IPS DF 6.9 (cell line): ENCODE results near the gene NR3C1.

Experiments used
- DNase-seq: peaks from one replicate; pipeline ENCODE4 v3.0.0-alpha.2; 2013; ENCODE audit warnings: low read depth, low spot score
- H3K27ac ChIP-seq: one replicate; pipeline ENCODE4 v1.5.1; 2013; ENCODE audit warnings: low read length, control low read depth
- H3K27me3 ChIP-seq: 2 replicates; pipeline ENCODE4 v1.6.1; 2013; ENCODE audit warnings: mild to moderate bottlenecking, low read length; ENCODE audit not compliant: control insufficient read depth, insufficient read depth
- H3K36me3 ChIP-seq: 2 replicates; pipeline ENCODE4 v1.6.1; 2013; ENCODE audit warnings: low read length; ENCODE audit not compliant: control insufficient read depth, insufficient read depth
- H3K4me1 ChIP-seq: 2 replicates; pipeline ENCODE4 v1.6.1; 2013; ENCODE audit warnings: low read length; ENCODE audit not compliant: control insufficient read depth, insufficient read depth
- H3K4me3 ChIP-seq: 2 replicates; pipeline ENCODE4 v1.5.1; 2013; ENCODE audit warnings: mild to moderate bottlenecking, low read length
- H3K9me3 ChIP-seq: 2 replicates; pipeline ENCODE4 v1.6.1; 2013; ENCODE audit warnings: low read length, inconsistent platforms; ENCODE audit not compliant: control insufficient read depth, insufficient read depth
- WGBS: extraction: QIAGEN DNeasy Blood & Tissue Kit; methylation state at CpG from one replicate; pipeline ENCODE4 v1.1.7; 2013; ENCODE audit warnings: mixed read lengths, missing lambda C conversion rate; ENCODE audit not compliant: insufficient read length, insufficient coverage; 5-methylcytosine and 5-hydroxymethylcytosine counted together

NR3C1 gene

GRCh38 chr5:143404416-143405062 is 1.1 kb upstream of the NR3C1 start:
- DNase-seq, result no peak
- Histone ChIP-seq H3K27ac (no peak overlapping the region), H3K36me3 (no peaks in the 10 kb centered on the region), H3K4me3 (peak overlapping the region; percentile 70; the same call in 1 of the 2 replicates), H3K9me3 (no peaks in the 10 kb centered on the region), H3K27me3 (peaks cover 9% of the 10 kb centered on the region), H3K4me1 (peaks cover 2% of the 10 kb centered on the region; the same call in 1 of the 2 replicates)
- WGBS, result no CpG with 5 or more reads among the region's 41 CpGs

GRCh38 chr5:143403334-143403592 is 223 bp downstream of the NR3C1 start:
- no peak overlapping the region for H3K27ac ChIP-seq
- H3K4me3 ChIP-seq, result peak overlapping the region; percentile 70
- peaks cover 2% of the 10 kb centered on the region; the same call in 1 of the 2 replicates for H3K4me1 ChIP-seq
- no peaks in the 10 kb centered on the region for H3K9me3 ChIP-seq
- no CpG with 5 or more reads among the region's 27 CpGs for WGBS
- H3K36me3 ChIP-seq, result no peaks in the 10 kb centered on the region
- no peak for DNase-seq
- H3K27me3 ChIP-seq, result peaks cover 9% of the 10 kb centered on the region

- H3K27me3 ChIP-seq, result peaks cover 9% of the 10 kb centered on the region
- no peak for DNase-seq
- H3K36me3 ChIP-seq, result no peaks in the 10 kb centered on the region
- peak overlapping the region; percentile 70 for H3K4me3 ChIP-seq
- no peaks in the 10 kb centered on the region for H3K9me3 ChIP-seq
- no peak overlapping the region for H3K27ac ChIP-seq
- peaks cover 2% of the 10 kb centered on the region; the same call in 1 of the 2 replicates for H3K4me1 ChIP-seq
- no CpG with 5 or more reads among the region's 80 CpGs for WGBS
These were observed 743 bp downstream of the NR3C1 start for GRCh38 chr5:143402553-143403333.

- H3K9me3 ChIP-seq, result no peaks in the 10 kb centered on the region
- no peaks in the 10 kb centered on the region for H3K36me3 ChIP-seq
- H3K4me1 ChIP-seq, result peaks cover 2% of the 10 kb centered on the region; the same call in 1 of the 2 replicates
- no peak overlapping the region for H3K27ac ChIP-seq
- peak overlapping the region; percentile 70; the same call in 1 of the 2 replicates for H3K4me3 ChIP-seq
- no CpG with 5 or more reads among the region's 20 CpGs for WGBS
- no peak for DNase-seq
- H3K27me3 ChIP-seq, result peaks cover 9% of the 10 kb centered on the region
These were observed 1.4 kb downstream of the NR3C1 start for GRCh38 chr5:143402017-143402552.

- H3K27me3 ChIP-seq, result peaks cover 9% of the 10 kb centered on the region
- no peak overlapping the region for H3K27ac ChIP-seq
- H3K4me3 ChIP-seq, result no peak overlapping the region
- no CpG with 5 or more reads among the region's 10 CpGs for WGBS
- peaks cover 2% of the 10 kb centered on the region; the same call in 1 of the 2 replicates for H3K4me1 ChIP-seq
- no peaks in the 10 kb centered on the region for H3K9me3 ChIP-seq
- H3K36me3 ChIP-seq, result no peaks in the 10 kb centered on the region
- no peak for DNase-seq
These were observed 2.1 kb downstream of the NR3C1 start for GRCh38 chr5:143401227-143402016.

GRCh38 chr5:143400541-143401226 is 2.8 kb downstream of the NR3C1 start:
- no CpG with 5 or more reads among the region's 10 CpGs for WGBS

GRCh38 chr5:143399616-143400540 is 3.6 kb downstream of the NR3C1 start:
- Histone ChIP-seq H3K9me3 (no peaks in the 10 kb centered on the region), H3K36me3 (no peaks in the 10 kb centered on the region), H3K4me3 (no peak overlapping the region), H3K27me3 (peaks cover 9% of the 10 kb centered on the region), H3K4me1 (peaks cover 2% of the 10 kb centered on the region; the same call in 1 of the 2 replicates), H3K27ac (no peak overlapping the region)
- no CpG with 5 or more reads among the region's 12 CpGs for WGBS
- no peak for DNase-seq

More at GRCh38 chr5:143400541-143401226, 2.8 kb downstream of the NR3C1 start:
- DNase-seq, result no peak
- Histone ChIP-seq H3K9me3 (no peaks in the 10 kb centered on the region), H3K4me1 (peaks cover 2% of the 10 kb centered on the region; the same call in 1 of the 2 replicates), H3K4me3 (no peak overlapping the region), H3K27ac (no peak overlapping the region), H3K36me3 (no peaks in the 10 kb centered on the region), H3K27me3 (peaks cover 9% of the 10 kb centered on the region)

GRCh38 chr5:143398451-143399237 is 4.8 kb downstream of the NR3C1 start:
- H3K4me1 ChIP-seq, result peaks cover 2% of the 10 kb centered on the region; the same call in 1 of the 2 replicates
- no peak overlapping the region for H3K4me3 ChIP-seq
- peaks cover 9% of the 10 kb centered on the region for H3K27me3 ChIP-seq
- H3K9me3 ChIP-seq, result no peaks in the 10 kb centered on the region
- WGBS, result 100% methylated on average over 1 of the region's 8 CpGs
- no peak overlapping the region for H3K27ac ChIP-seq
- no peaks in the 10 kb centered on the region for H3K36me3 ChIP-seq
- DNase-seq, result no peak

GRCh38 chr5:143398053-143398355 is 5.5 kb downstream of the NR3C1 start:
- Histone ChIP-seq H3K9me3 (no peaks in the 10 kb centered on the region), H3K27me3 (peaks cover 9% of the 10 kb centered on the region), H3K27ac (no peak overlapping the region), H3K4me3 (no peak overlapping the region), H3K36me3 (no peaks in the 10 kb centered on the region), H3K4me1 (peaks cover 2% of the 10 kb centered on the region; the same call in 1 of the 2 replicates)
- no CpG with 5 or more reads among the region's 2 CpGs for WGBS
- no peak for DNase-seq
